Measurements from ENCODE around the gene LCN2. TPM values are rescaled to one million over a fixed set of nuclear protein-coding genes. Genes with fewer than 3 reads are reported as not detected.

LCN2 gene
- total RNA-seq, 4 donors from 2014 or later: 0.98 to 2.6 TPM; not detected in 2

GRCh38 chr9:128161215-128161902 is 12.1 kb downstream of the LCN2 start:
- TF ChIP-seq POLR2A (IDR thresholded peaks at IDR 0.05) (no peak), CTCF (IDR thresholded peaks at IDR 0.05) (no peak)
- Histone ChIP-seq H3K4me1 (no peaks in the 10 kb centered on the region), H3K27me3 (no peaks in the 10 kb centered on the region), H3K9me3 (no peaks in the 10 kb centered on the region), H3K4me3 (no peak overlapping the region), H3K27ac (no peak overlapping the region), H3K36me3 (no peaks in the 10 kb centered on the region)
- intact Hi-C loops (cut with DNase I; ENCODE audit: low total_unique reads): no loop called here
- DNase-seq: no peak

GRCh38 chr9:128162215-128163026 is 13.2 kb downstream of the LCN2 start:
- H3K36me3 ChIP-seq: no peaks in the 10 kb centered on the region

GRCh38 chr9:128163027-128163515 is 13.8 kb downstream of the LCN2 start:
- no peak for DNase-seq
- Histone ChIP-seq H3K36me3 (no peaks in the 10 kb centered on the region), H3K4me3 (no peak overlapping the region), H3K4me1 (no peaks in the 10 kb centered on the region), H3K9me3 (no peaks in the 10 kb centered on the region), H3K27ac (no peak overlapping the region), H3K27me3 (no peaks in the 10 kb centered on the region)
- intact Hi-C loops (cut with DNase I; ENCODE audit: low total_unique reads): no loop called here
- TF ChIP-seq POLR2A (IDR thresholded peaks at IDR 0.05): no peak
- no peak for TF ChIP-seq CTCF (IDR thresholded peaks at IDR 0.05)

More at GRCh38 chr9:128162215-128163026, 13.2 kb downstream of the LCN2 start:
- DNase-seq: peak in 1 of 2 donors; percentile 43
- no peak overlapping the region for H3K27ac ChIP-seq
- no peaks in the 10 kb centered on the region for H3K9me3 ChIP-seq
- no peaks in the 10 kb centered on the region for H3K4me1 ChIP-seq
- H3K4me3 ChIP-seq: no peak overlapping the region
- H3K27me3 ChIP-seq: no peaks in the 10 kb centered on the region
- intact Hi-C loops (cut with DNase I; ENCODE audit: low total_unique reads): no loop called here
- TF ChIP-seq POLR2A (IDR thresholded peaks at IDR 0.05) (no peak), CTCF (IDR thresholded peaks at IDR 0.05) (no peak)

- no peak for DNase-seq
- H3K36me3 ChIP-seq: no peaks in the 10 kb centered on the region
- no peak overlapping the region for H3K27ac ChIP-seq
- no peaks in the 10 kb centered on the region for H3K27me3 ChIP-seq
- no peaks in the 10 kb centered on the region for H3K9me3 ChIP-seq
- intact Hi-C loops (cut with DNase I; ENCODE audit: low total_unique reads): no loop called here
- H3K4me3 ChIP-seq: no peak overlapping the region
- H3K4me1 ChIP-seq: no peaks in the 10 kb centered on the region
- TF ChIP-seq CTCF (IDR thresholded peaks at IDR 0.05): no peak
- no peak for TF ChIP-seq POLR2A (IDR thresholded peaks at IDR 0.05)
Measured at GRCh38 chr9:128163523-128164306, 14.5 kb downstream of the LCN2 start.
